Measurements from ENCODE around the gene RFT1.
A peak's percentile ranks its signal among the peaks of the same experiment; 100 is the strongest.

Gene RFT1

DNA sequence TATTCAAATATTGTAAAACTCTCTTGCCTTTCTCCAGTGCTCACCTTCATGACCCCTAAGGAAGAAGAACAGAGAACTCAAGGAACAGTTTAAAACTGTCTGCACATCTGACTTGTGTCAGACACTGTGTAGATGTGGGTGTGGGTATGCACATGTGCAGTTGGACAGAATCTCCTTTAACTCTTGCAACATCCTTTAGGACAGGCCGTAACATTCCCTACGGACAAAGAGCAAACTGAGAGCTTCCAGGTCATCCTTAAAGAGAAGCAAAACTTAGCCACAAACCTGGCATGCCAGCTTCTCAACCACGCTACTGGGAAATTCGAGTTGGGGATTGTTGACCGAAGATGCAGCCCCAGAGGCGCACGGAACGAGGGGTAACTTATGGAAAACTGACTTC, 80.2 kb downstream of the RFT1 start:
- DNase-seq (ENCODE audit: extremely low spot score) = no peak
- POLR2A ChIA-PET = no interaction called here
- CTCF ChIA-PET = no interaction called here
- TF ChIP-seq ZNF384 (IDR thresholded peaks at IDR 0.05) = no peak
- no peak for TF ChIP-seq FOXK2 (IDR thresholded peaks at IDR 0.05)
- no peak for TF ChIP-seq ELF4 (IDR thresholded peaks at IDR 0.05)
- no peak for TF ChIP-seq BHLHE40 (IDR thresholded peaks at IDR 0.05; ENCODE audit: borderline replicate concordance)
- TF ChIP-seq NFRKB (IDR thresholded peaks at IDR 0.05) = no peak
- no peak for TF ChIP-seq SP1 (IDR thresholded peaks at IDR 0.05)
- no peak for TF ChIP-seq FOXM1 (IDR thresholded peaks at IDR 0.05; ENCODE audit: borderline replicate concordance)
- TF ChIP-seq ARNT (IDR thresholded peaks at IDR 0.05) = no peak
- TF ChIP-seq CTBP1 (IDR thresholded peaks at IDR 0.05; ENCODE audit: borderline replicate concordance) = no peak
- TF ChIP-seq FOXA1 (IDR thresholded peaks at IDR 0.05) = no peak
- TF ChIP-seq L3MBTL2 (conservative IDR thresholded peaks at IDR 0.05) = no peak
- no peak for TF ChIP-seq TARDBP (IDR thresholded peaks at IDR 0.05)
- no peak for TF ChIP-seq SUZ12 (IDR thresholded peaks at IDR 0.05)

DNA sequence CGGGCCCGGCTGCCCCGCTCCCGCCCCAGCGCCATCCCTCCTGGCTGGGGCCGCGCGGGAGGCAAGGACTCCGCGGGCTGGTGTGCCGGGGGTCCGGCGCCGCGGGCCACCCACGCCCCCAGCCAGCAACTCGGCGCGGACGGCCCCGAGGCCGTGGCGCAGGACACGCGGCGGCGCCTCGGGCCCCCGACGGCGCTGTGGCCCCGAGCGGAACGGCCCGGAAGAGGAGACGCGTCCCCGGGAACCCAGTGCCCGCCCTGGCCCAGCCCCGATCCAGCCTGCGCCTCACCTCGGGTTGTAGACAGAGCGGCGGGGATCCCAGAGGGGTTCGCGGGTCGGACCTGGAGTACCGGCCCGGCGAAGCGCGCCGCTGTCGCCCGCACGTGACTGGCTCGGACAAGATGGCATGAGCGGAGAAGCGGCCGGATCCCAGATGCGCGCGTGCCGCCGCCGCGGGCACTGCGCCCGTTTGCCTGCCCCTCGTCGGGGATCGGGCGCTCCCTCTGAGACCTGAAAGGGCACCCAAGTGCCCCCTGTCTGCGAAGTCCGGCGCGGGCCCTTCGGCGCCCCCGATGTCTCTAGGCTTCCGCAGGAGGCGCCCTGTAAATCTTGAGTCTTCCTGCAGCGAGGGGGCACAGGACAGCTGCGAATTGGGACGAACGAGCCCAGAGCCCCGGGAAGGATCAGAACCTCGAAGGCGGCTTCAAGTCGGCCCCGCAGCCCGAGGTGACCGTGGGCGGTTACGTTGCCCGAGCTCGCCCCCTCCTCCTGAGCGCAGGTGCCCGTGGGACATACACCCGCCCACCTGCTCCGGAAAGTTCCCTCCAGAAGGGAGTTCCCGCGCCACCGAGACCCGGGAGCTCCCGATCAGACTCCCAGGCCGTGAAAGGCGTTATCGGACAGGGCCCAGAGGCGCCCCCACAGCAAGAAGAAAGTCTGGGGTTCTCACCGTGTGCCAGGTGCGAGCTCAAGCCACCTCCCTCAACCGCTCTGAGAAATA, 83.8 kb downstream of the RFT1 start:
- DNase-seq (ENCODE audit: extremely low spot score) = no peak
- ChIA-PET POLR2A (interaction anchor here (0.7 to 1.4 kb wide), 8 partner anchors 8 to 174 kb away, joined by 3 to 9 read pairs (median 4); no protein-coding TSS in a partner anchor), CTCF (interaction anchor here (0.6 kb wide), 1 partner anchor 9 kb away, joined by 3 read pairs; no protein-coding TSS in a partner anchor)
- TF ChIP-seq ARNT (IDR thresholded peaks at IDR 0.05) = peak; percentile 45; the same call in 1 of the 2 replicates
- no peak for TF ChIP-seq BHLHE40 (IDR thresholded peaks at IDR 0.05; ENCODE audit: borderline replicate concordance)
- TF ChIP-seq NFRKB (IDR thresholded peaks at IDR 0.05) = no peak
- peak; percentile 62 for TF ChIP-seq L3MBTL2 (conservative IDR thresholded peaks at IDR 0.05)
- no peak for TF ChIP-seq ELF4 (IDR thresholded peaks at IDR 0.05)
- peak; percentile 68 for TF ChIP-seq FOXM1 (IDR thresholded peaks at IDR 0.05; ENCODE audit: borderline replicate concordance)

DNA sequence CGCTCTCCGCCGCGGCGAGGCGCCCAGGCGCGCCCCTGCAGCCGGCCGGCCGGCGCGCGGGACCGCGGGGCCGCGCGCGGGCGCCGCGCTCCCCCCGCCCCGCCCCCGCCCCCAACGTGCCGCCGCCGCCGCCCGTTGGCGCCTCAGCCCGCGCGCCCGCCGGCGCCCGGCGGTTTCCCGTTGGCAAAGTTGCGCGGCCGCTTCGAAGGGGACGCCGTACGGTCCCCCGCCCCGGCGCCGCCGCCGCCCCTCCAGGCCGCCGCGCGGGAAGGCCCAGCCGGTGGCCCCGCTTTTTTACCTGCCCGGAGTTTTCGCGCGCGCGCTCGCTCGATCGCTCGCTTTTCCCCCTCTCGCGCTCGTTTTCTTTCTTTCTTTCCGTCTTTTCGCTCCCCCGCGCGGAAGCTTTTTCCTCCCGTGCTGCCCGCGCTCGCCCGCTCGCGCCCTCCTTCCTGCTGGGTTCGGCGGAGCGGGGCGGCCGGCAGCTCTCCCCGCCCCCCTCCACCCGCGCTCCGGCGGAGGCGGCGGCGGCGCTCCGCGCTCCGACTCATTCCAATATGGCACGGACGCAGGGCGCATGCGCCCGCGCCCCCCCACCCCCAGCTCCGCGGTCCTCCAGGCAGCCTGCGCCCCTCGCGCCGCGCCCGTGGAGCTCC, 84.6 kb downstream of the RFT1 start, which contains the start of gene SFMBT1:
TSS of gene SFMBT1 (minus strand) at position 556 of the 653 bp plus-strand sequence. CDS start 76,945 bp downstream, outside the sequence.
- POLR2A ChIA-PET = interaction anchor here (0.8 to 1.4 kb wide), 7 partner anchors 9 to 175 kb away, joined by 3 to 9 read pairs (median 4); no protein-coding TSS in a partner anchor
- CTCF ChIA-PET = no interaction called here
- TF ChIP-seq HDGF (IDR thresholded peaks at IDR 0.05; ENCODE audit: borderline replicate concordance) (no peak), SP1 (IDR thresholded peaks at IDR 0.05) (no peak), ARNT (IDR thresholded peaks at IDR 0.05) (no peak), ZNF384 (IDR thresholded peaks at IDR 0.05) (no peak), ELF4 (IDR thresholded peaks at IDR 0.05) (no peak), LEF1 (IDR thresholded peaks at IDR 0.05; ENCODE audit: borderline replicate concordance) (no peak), FOXA1 (IDR thresholded peaks at IDR 0.05) (no peak), TARDBP (IDR thresholded peaks at IDR 0.05) (no peak), FOXK2 (IDR thresholded peaks at IDR 0.05) (no peak), FOXM1 (IDR thresholded peaks at IDR 0.05; ENCODE audit: borderline replicate concordance) (no peak), L3MBTL2 (conservative IDR thresholded peaks at IDR 0.05) (no peak), BHLHE40 (IDR thresholded peaks at IDR 0.05; ENCODE audit: borderline replicate concordance) (no peak), SUZ12 (IDR thresholded peaks at IDR 0.05) (no peak)
- TF ChIP-seq, protein P1, sequence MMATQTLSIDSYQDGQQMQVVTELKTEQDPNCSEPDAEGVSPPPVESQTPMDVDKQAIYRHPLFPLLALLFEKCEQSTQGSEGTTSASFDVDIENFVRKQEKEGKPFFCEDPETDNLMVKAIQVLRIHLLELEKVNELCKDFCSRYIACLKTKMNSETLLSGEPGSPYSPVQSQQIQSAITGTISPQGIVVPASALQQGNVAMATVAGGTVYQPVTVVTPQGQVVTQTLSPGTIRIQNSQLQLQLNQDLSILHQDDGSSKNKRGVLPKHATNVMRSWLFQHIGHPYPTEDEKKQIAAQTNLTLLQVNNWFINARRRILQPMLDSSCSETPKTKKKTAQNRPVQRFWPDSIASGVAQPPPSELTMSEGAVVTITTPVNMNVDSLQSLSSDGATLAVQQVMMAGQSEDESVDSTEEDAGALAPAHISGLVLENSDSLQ (IDR thresholded peaks at IDR 0.05) = no peak
- peak; percentile 84 for DNase-seq (ENCODE audit: extremely low spot score)

DNA sequence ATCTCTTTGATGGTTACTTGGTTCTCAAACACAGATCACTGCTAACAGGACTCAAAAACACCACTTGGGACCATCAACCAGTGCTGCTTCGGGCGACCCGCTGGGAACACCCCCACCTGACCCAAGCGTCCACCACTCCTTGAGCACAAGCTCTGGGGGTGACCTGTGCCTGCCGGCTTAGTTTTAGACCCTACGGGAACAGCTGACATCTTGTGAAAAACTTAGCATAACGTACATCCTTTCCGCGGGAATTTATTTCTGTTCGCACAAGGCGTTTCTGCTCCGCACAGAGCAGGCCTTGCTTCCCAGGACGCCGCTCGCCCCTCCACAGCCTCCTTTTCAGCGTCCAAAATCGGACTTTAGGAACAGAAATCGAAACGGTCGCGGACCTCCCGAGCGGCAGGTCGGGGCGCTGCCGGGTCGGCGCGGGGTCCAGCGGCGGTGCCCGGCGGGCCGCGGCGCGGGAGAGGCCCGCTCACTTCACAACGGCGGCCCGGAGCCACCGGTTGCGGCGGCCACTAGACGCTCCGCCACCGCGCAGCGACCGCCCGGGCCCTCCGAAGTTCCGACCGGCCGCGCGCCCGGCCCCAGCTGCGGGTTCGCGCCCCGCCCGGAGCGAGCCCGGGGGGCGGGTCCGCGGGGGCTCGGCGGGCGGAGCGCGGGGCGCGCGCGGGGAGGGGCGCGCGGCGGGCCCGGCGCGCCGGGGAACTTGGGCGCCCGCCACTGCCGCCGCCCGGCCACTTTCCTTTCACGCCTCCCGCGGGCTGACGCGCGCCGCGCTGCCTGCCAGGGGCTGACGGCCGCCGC, 85.3 kb downstream of the RFT1 start:
- DNase-seq (ENCODE audit: extremely low spot score) = peak; percentile 80
- ChIA-PET POLR2A (interaction anchor here (1.0 to 2.9 kb wide), 5 partner anchors 10 to 175 kb away, joined by 3 to 12 read pairs (median 4); no protein-coding TSS in a partner anchor), CTCF (no interaction called here)
- TF ChIP-seq SP1 (IDR thresholded peaks at IDR 0.05) (no peak), FOXM1 (IDR thresholded peaks at IDR 0.05; ENCODE audit: borderline replicate concordance) (peak; percentile 40; the same call in 1 of the 2 replicates), ZNF384 (IDR thresholded peaks at IDR 0.05) (no peak), ELF4 (IDR thresholded peaks at IDR 0.05) (no peak), FOXA1 (IDR thresholded peaks at IDR 0.05) (no peak), TARDBP (IDR thresholded peaks at IDR 0.05) (no peak), BHLHE40 (IDR thresholded peaks at IDR 0.05; ENCODE audit: borderline replicate concordance) (no peak), L3MBTL2 (conservative IDR thresholded peaks at IDR 0.05) (0 out of 2 replicates have a peak, but pooled peaks have one; percentile 17), NFRKB (IDR thresholded peaks at IDR 0.05) (no peak), HDGF (IDR thresholded peaks at IDR 0.05; ENCODE audit: borderline replicate concordance) (no peak), SUZ12 (IDR thresholded peaks at IDR 0.05) (no peak), FOXK2 (IDR thresholded peaks at IDR 0.05) (no peak), CTBP1 (IDR thresholded peaks at IDR 0.05; ENCODE audit: borderline replicate concordance) (no peak), ARNT (IDR thresholded peaks at IDR 0.05) (no peak), LEF1 (IDR thresholded peaks at IDR 0.05; ENCODE audit: borderline replicate concordance) (0 out of 2 replicates have a peak, but pooled peaks have one; percentile 30)
- TF ChIP-seq, protein P1 (IDR thresholded peaks at IDR 0.05) = no peak

DNA sequence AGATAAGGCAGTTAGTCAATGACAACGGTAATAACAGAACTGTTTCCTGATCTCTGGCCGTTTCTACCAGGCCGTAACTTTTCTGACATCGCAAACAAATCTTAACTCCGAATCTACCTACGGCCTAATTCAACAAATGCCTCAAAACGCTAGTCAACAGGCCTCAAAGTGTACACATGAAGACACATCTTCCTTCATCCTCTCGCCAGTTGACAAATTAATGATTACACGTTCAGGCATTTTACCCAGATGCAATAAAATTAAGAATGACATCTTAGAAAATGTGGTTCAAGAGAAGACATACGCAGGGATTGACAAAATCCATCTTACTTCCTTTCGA, 85.9 kb downstream of the RFT1 start:
- ChIA-PET POLR2A (interaction anchor here (0.5 to 2.9 kb wide), 2 partner anchors 18 to 31 kb away, joined by 3 to 12 read pairs; no protein-coding TSS in a partner anchor), CTCF (no interaction called here)
- TF ChIP-seq FOXK2 (IDR thresholded peaks at IDR 0.05) (no peak), ZNF384 (IDR thresholded peaks at IDR 0.05) (no peak), FOXA1 (IDR thresholded peaks at IDR 0.05) (no peak), ELF4 (IDR thresholded peaks at IDR 0.05) (no peak), HDGF (IDR thresholded peaks at IDR 0.05; ENCODE audit: borderline replicate concordance) (no peak), SUZ12 (IDR thresholded peaks at IDR 0.05) (no peak), SP1 (IDR thresholded peaks at IDR 0.05) (no peak), L3MBTL2 (conservative IDR thresholded peaks at IDR 0.05) (no peak), CTBP1 (IDR thresholded peaks at IDR 0.05; ENCODE audit: borderline replicate concordance) (no peak), NFRKB (IDR thresholded peaks at IDR 0.05) (no peak), LEF1 (IDR thresholded peaks at IDR 0.05; ENCODE audit: borderline replicate concordance) (no peak), BHLHE40 (IDR thresholded peaks at IDR 0.05; ENCODE audit: borderline replicate concordance) (no peak), FOXM1 (IDR thresholded peaks at IDR 0.05; ENCODE audit: borderline replicate concordance) (no peak), TARDBP (IDR thresholded peaks at IDR 0.05) (no peak), ARNT (IDR thresholded peaks at IDR 0.05) (no peak)
- TF ChIP-seq, protein P1 (IDR thresholded peaks at IDR 0.05) = no peak
- DNase-seq (ENCODE audit: extremely low spot score) = no peak
